NCI-H2196 treated with DMSO at 0.1 percent for 48 hours (cell line): ENCODE measurements around the gene TTLL11.

Source experiments
- DNase-seq: peaks from one replicate; lab custom pipeline; 2025; ENCODE audit not compliant: unreplicated experiment; lab: John Stamatoyannopoulos, UW

TTLL11 gene

GRCh38 chr9:121943463-121943862, 149.6 kb downstream of the TTLL11 start:
- no peak for DNase-seq

- no peak for DNase-seq
These were observed 150.2 kb downstream of the TTLL11 start for GRCh38 chr9:121942866-121943382.

- DNase-seq = no peak
These were observed 150.8 kb downstream of the TTLL11 start for GRCh38 chr9:121942313-121942712.

GRCh38 chr9:121939643-121940042, 153.5 kb downstream of the TTLL11 start:
- no peak for DNase-seq

DNA sequence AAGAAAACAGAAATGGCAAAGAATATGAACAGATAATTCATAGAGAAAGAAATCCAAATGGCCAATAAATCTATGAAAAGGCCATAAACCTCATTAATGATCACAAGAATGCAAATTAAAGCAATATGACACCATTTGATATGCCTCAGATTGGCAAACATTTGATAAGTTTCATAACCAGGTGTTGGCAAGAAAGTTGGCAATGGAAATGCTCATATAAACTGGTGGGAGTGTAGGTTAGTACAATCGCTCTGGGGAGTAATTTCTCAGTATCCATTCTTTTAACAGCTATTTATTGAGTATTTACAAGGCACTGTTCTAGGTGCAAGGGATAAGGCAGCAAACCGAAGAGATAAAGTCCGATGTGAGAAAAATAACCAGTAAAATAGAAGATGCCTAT, 154.5 kb downstream of the TTLL11 start:
- no peak for DNase-seq

DNA sequence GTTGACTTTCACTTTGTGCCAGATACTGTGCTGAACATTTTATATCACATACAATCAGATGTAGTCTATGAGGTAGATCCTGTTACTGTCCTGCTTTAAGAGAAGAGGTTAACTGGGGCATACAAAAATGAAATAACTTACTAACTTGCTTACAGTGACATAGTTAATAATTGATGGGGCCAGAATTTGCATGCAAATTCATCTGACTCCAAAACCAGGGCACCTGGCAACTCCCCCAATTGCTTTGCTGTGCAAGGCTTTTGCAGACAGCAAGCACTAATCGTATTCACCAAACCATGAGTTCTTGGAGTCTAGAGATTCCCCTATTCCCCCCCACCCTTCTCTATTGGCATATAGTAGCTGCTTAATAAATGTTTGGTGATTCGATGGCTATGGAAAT, 155.9 kb downstream of the TTLL11 start:
- DNase-seq = no peak

GRCh38 chr9:121935739-121936138, 157.4 kb downstream of the TTLL11 start:
- DNase-seq = no peak

DNA sequence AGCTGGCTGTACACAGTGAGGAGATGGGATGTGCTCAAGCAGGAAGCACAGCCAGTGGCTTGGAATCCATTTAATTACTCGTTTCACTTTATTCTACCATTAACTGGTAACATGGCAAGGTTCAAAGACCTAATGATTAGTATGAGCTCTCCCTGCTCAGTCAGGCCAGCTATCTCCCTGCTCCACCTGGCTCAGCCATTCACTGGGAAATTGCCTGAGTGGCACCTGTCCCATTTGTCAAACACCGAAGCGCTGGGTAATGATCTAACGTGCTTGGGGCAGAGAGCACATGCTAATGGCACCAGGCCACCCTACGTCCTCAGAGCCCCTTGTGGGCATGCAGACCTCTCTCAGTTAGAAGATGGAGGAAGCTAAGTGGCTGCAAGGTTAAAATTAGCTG, 162.2 kb downstream of the TTLL11 start:
- DNase-seq = no peak

- no peak for DNase-seq
These were observed 162.9 kb downstream of the TTLL11 start for GRCh38 chr9:121929893-121930875.

DNA sequence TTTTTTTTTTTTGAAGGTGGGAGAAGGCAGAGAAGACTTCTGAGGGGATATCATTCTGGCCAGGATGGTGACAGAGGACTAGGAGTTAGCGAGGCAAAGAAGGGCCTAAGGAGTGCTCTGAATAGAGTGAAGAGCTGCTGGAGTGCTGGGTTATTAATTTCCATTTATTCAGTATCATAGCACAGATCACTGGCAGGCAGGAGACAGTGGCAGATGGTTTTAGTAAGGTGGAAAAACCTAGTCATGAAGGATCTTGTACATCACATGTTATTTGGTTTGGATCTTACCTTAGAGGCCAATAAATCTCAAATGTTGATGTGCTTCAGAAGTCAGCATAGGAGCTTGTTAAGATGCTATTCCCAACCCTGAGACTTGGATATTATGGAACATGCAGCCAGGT, 165.5 kb downstream of the TTLL11 start:
- no peak for DNase-seq

DNA sequence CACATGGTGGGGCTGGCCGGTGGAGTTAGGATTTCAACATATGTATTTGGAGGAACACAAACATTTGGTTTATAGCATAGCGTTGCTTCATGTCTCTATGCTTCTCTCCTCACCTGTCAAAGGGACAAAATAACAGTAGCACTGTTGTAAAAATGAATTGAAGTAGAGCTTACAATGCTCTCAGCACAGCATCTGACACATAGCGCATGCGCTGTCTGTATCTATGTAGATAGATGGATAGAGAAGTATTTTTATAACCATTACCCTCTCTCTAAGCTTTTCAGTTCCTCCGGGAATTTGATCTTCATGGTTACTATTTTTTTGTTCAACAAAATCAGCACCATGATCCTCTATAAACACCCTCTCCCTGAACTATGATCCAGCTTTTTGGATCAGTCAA, 166.0 kb downstream of the TTLL11 start:
- DNase-seq = no peak

DNA sequence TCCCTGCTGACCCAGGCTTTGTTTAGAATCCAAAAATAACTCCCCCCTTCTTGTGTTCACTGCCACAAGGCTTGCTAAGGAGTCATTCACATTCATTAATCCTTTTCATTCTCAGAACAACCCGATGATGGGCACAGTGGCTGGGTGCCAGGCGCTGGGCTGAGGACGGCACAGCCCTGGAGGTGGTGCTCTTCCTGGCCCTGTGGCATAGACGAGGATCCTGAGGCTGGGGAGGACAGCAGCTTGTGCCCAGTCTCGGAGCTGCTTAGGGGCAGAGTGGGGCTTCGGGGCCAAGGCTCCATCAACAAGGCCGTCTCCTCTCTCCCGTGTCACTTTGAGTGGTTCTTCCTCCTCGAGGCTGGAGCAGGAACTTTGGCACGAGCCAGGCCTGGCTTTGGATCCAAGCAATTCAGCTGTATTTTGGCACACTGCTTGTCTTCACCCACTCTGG, 166.7 kb downstream of the TTLL11 start:
- no peak for DNase-seq

- DNase-seq = no peak
These were observed 167.2 kb downstream of the TTLL11 start for GRCh38 chr9:121925935-121926334.

DNA sequence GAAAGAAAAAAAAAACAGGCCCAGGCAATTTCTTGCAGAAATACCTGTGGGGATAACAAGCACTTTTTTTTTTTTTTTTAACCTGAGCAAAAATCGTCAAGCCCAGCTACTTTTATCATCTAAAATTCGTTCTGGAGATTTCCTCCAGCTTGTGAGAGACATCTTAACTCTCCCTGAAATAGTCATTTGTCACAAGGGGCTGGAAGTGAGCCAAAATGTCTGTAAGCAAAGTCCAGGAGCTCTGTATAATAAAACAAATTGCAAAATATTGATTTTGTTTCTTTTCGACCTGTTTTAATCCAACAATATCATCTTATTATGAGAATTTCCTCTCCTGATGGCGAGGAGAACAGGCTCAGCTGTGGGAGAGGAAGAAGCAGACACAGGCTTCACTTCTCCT, 168.4 kb downstream of the TTLL11 start:
- no peak for DNase-seq

DNA sequence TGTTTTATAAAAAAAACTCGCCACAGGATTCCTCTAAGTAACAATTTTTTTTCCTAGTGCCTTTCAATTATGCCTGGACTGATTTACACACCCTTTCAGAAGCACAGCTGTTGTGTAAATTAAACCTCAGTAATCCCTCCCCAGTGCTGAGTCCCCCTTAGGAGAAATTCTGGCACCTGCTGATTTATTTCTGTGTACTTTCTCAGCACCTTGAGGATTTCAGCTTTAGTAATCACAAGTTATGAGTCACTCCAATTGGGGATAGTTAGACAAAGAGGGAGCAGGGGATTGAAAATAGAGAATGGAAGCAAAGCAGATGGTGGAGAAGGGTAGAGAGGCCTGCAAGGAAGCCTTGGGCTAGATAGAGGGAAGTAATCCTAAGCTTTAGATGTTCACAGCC, 171.7 kb downstream of the TTLL11 start:
- DNase-seq = no peak

- no peak for DNase-seq
These were observed 175.5 kb downstream of the TTLL11 start for GRCh38 chr9:121917375-121918335.

GRCh38 chr9:121915304-121915625, 177.8 kb downstream of the TTLL11 start:
- no peak for DNase-seq

- no peak for DNase-seq
These were observed 178.4 kb downstream of the TTLL11 start for GRCh38 chr9:121914604-121915303.

DNA sequence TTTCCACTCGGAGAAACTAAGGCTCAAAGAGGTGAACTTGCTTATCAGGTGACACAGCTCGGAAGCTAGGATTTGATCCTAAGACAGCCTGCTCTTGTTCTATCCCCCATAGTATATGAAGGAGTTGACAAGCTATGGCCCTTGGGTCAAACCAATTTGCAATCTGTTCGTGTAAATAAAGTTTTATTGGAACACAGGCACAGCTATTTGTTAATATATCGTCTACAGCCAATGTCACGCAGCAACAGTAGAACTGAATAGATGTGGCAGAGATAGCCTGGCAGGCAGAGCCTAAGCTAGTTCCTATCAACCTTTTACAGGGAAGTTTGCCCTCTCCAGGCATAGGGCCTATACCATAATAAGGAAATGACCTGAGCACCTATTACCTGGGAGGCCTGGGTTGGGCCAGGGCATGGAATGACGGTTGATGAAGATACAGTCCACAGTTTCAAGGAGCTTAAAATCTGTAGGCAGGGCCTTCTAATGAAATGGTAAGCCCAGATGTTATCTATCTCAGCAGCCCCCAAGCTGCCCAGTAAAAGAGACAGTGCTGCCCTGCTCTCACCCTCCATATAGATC, 179.0 kb downstream of the TTLL11 start:
- DNase-seq = no peak

GRCh38 chr9:121912812-121913627, 180.1 kb downstream of the TTLL11 start:
- no peak for DNase-seq
